ENCODE results near the gene TAS1R3. TPM values are rescaled to one million over a fixed set of nuclear protein-coding genes. Genes with fewer than 3 reads are reported as not detected.

TAS1R3 gene
- total and polyA plus RNA-seq, 3 donors from 2014 or later = 0.66 to 1.5 (median 1.5) TPM

DNA sequence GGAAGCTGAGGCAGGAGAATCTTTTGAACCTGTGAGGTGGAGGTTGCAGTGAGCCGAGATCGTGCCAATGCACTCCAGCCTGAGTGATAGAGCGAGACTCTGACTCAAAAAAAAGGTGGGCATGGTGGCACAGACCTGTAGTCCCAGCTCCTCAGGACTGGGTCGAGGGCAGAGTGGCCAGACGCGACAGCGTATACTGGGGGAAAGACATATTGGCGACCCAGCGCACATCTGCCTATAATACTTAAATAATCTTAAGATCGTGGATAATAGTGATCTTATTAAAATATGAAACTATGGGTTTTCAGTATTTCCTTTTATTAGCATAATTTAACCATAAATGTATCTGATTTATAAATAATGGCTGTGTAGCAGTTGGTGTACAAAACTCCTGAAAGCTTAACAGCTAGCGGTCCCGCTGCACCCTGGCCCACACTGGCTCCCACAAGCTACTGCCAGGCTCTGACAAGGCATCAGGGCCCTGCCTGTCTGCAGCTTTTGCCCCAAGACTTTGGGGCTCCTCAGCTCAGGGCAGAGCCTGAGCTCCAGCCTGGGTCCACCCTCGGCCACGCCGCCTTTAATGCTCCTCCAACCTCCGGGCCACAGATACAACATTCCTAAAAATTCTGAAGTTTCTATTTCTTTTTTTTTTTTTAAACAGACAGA lies 46.6 kb downstream of the TAS1R3 start:
- no peak overlapping the region for H3K27ac ChIP-seq
- intact Hi-C loops (cut with DNase I; ENCODE audit: low total_unique reads) = no loop called here
- H3K4me1 ChIP-seq = peaks cover 17% of the 10 kb centered on the region
- TF ChIP-seq POLR2A (IDR thresholded peaks at IDR 0.05) = no peak
- TF ChIP-seq CTCF (IDR thresholded peaks at IDR 0.05) = no peak
- WGBS, 2 donors = 94 to 95% methylated on average over 16 of the region's 16 CpGs
- no peaks in the 10 kb centered on the region for H3K36me3 ChIP-seq (ENCODE audit: low read depth, missing control alignments)
- no peak for DNase-seq
- H3K4me3 ChIP-seq = no peak overlapping the region
- H3K27me3 ChIP-seq = no peaks in the 10 kb centered on the region
- no peaks in the 10 kb centered on the region for H3K9me3 ChIP-seq

- 92 to 98% methylated on average over 11 to 16 of the region's 16 CpGs for WGBS, 2 donors
- TF ChIP-seq CTCF (IDR thresholded peaks at IDR 0.05) = no peak
- no peak for TF ChIP-seq POLR2A (IDR thresholded peaks at IDR 0.05)
- Histone ChIP-seq H3K9me3 (no peaks in the 10 kb centered on the region), H3K27ac (no peak overlapping the region), H3K27me3 (no peaks in the 10 kb centered on the region), H3K4me1 (peaks cover 4% of the 10 kb centered on the region), H3K4me3 (no peak overlapping the region), H3K36me3 (ENCODE audit: low read depth, missing control alignments) (no peaks in the 10 kb centered on the region)
- intact Hi-C loops (cut with DNase I; ENCODE audit: low total_unique reads) = no loop called here
- DNase-seq = no peak
Observed at GRCh38 chr1:1380860-1381259, 49.8 kb downstream of the TAS1R3 start.

DNA sequence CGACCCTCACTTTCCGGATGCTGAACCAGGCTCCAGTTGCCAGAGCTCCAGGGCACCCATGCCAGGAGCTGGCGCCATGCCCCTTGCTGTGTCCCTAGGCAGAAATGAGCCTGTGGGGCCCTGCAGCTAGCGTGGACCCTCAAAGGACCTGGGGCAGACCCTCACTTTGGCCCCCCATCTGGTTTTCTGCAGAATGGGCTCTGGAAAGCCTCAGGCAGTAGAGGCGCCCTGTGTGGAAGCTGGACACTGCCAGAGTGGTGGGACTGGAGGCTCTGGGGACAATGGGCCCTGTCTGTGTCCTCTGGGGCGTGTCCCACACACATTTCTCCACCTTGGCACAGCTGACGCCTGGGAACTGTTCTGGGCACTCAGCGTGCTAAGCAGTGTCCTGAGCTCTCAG lies 50.2 kb downstream of the TAS1R3 start:
- no peak for DNase-seq
- no peaks in the 10 kb centered on the region for H3K4me1 ChIP-seq
- intact Hi-C loops (cut with DNase I; ENCODE audit: low total_unique reads) = no loop called here
- H3K27ac ChIP-seq = no peak overlapping the region
- no peak overlapping the region for H3K4me3 ChIP-seq
- H3K36me3 ChIP-seq (ENCODE audit: low read depth, missing control alignments) = no peaks in the 10 kb centered on the region
- 81 to 82% methylated on average over 6 to 8 of the region's 8 CpGs for WGBS, 2 donors
- H3K9me3 ChIP-seq = no peaks in the 10 kb centered on the region
- no peak for TF ChIP-seq CTCF (IDR thresholded peaks at IDR 0.05)
- H3K27me3 ChIP-seq = no peaks in the 10 kb centered on the region

Small RNA genes within 50 kb of the gene (microRNA-seq; reads per million reads assigned to microRNA genes)
- gene MIR6726 (ENCODE audit: borderline number of aligned reads in 2 of 2, borderline replicate concordance in 1 of 2) (0 to 1.4 reads per million in 2 donors), gene MIR6727 (ENCODE audit: borderline number of aligned reads in 2 of 2, borderline replicate concordance in 1 of 2) (0 reads per million in 2 donors), gene MIR6808 (ENCODE audit: borderline number of aligned reads in 2 of 2, borderline replicate concordance in 1 of 2) (0 reads per million in 2 donors)

Small RNA genes within 50 kb of the gene (small RNA-seq; reads per million reads assigned to genes)
- gene MIR6726 = 0 reads per million in 2 donors

Other genes with a start within 250 kb of the TAS1R3 start
- 10 to 100 TPM; 50.7 to 68.3 TPM for gene C1orf159, start 215.2 kb upstream of the TAS1R3 start, total RNA-seq
- 40.7 TPM for gene C1orf159, start 215.2 kb upstream of the TAS1R3 start, polyA plus RNA-seq (ENCODE audit: insufficient read depth, low read depth, low replicate concordance)
- 10 to 100 TPM; 20.4 to 58.0 TPM for gene TTLL10, start 157.4 kb upstream of the TAS1R3 start, total RNA-seq
- 44.9 TPM for gene TTLL10, start 157.4 kb upstream of the TAS1R3 start, polyA plus RNA-seq (ENCODE audit: insufficient read depth, low read depth, low replicate concordance)
- gene TNFRSF18, start 124.7 kb upstream of the TAS1R3 start, total RNA-seq = not detected
- gene TNFRSF18, start 124.7 kb upstream of the TAS1R3 start, polyA plus RNA-seq (ENCODE audit: insufficient read depth, low read depth, low replicate concordance) = 0.67 TPM
- 1 to 10 TPM in 1 of 2 donors, under 1 TPM in 1; 0.87 to 1.4 TPM for gene TNFRSF4, start 117.1 kb upstream of the TAS1R3 start, total RNA-seq
- 0.80 TPM for gene TNFRSF4, start 117.1 kb upstream of the TAS1R3 start, polyA plus RNA-seq (ENCODE audit: insufficient read depth, low read depth, low replicate concordance)
- 100 to 1,000 TPM; 146 to 158 TPM for gene SDF4, start 99.3 kb upstream of the TAS1R3 start, total RNA-seq
- gene SDF4, start 99.3 kb upstream of the TAS1R3 start, polyA plus RNA-seq (ENCODE audit: insufficient read depth, low read depth, low replicate concordance) = 167 TPM
- 10 to 100 TPM; 26.1 to 37.3 TPM for gene B3GALT6, start 99.0 kb upstream of the TAS1R3 start, total RNA-seq
- 8.5 TPM for gene B3GALT6, start 99.0 kb upstream of the TAS1R3 start, polyA plus RNA-seq (ENCODE audit: insufficient read depth, low read depth, low replicate concordance)
- 1 to 10 TPM; 4.7 to 7.7 TPM for gene C1QTNF12, start 84.6 kb upstream of the TAS1R3 start, total RNA-seq
- gene C1QTNF12, start 84.6 kb upstream of the TAS1R3 start, polyA plus RNA-seq (ENCODE audit: insufficient read depth, low read depth, low replicate concordance) = 2.7 TPM
- gene UBE2J2, start 57.4 kb upstream of the TAS1R3 start, total RNA-seq = 100 to 1,000 TPM; 133 to 139 TPM
- gene UBE2J2, start 57.4 kb upstream of the TAS1R3 start, polyA plus RNA-seq (ENCODE audit: insufficient read depth, low read depth, low replicate concordance) = 203 TPM
- gene SCNN1D, start 50.8 kb upstream of the TAS1R3 start, total RNA-seq = 10 to 100 TPM; 49.9 to 58.7 TPM
- gene SCNN1D, start 50.8 kb upstream of the TAS1R3 start, polyA plus RNA-seq (ENCODE audit: insufficient read depth, low read depth, low replicate concordance) = 21.0 TPM
- 10 to 100 TPM; 53.0 to 62.7 TPM for gene ACAP3, start 23.4 kb upstream of the TAS1R3 start, total RNA-seq
- gene ACAP3, start 23.4 kb upstream of the TAS1R3 start, polyA plus RNA-seq (ENCODE audit: insufficient read depth, low read depth, low replicate concordance) = 16.8 TPM
- gene PUSL1, start 22.7 kb upstream of the TAS1R3 start, total RNA-seq = 10 to 100 TPM; 35.4 to 39.0 TPM
- 12.4 TPM for gene PUSL1, start 22.7 kb upstream of the TAS1R3 start, polyA plus RNA-seq (ENCODE audit: insufficient read depth, low read depth, low replicate concordance)
- 100 to 1,000 TPM; 220 to 232 TPM for gene INTS11, start 6.6 kb upstream of the TAS1R3 start, total RNA-seq
- 213 TPM for gene INTS11, start 6.6 kb upstream of the TAS1R3 start, polyA plus RNA-seq (ENCODE audit: insufficient read depth, low read depth, low replicate concordance)
- gene CPTP, start 6.5 kb upstream of the TAS1R3 start, total RNA-seq = 10 to 100 TPM; 64.4 to 82.3 TPM
- 129 TPM for gene CPTP, start 6.5 kb upstream of the TAS1R3 start, polyA plus RNA-seq (ENCODE audit: insufficient read depth, low read depth, low replicate concordance)
- gene DVL1, start 18.1 kb downstream of the TAS1R3 start, total RNA-seq = 100 to 1,000 TPM; 169 to 183 TPM
- gene DVL1, start 18.1 kb downstream of the TAS1R3 start, polyA plus RNA-seq (ENCODE audit: insufficient read depth, low read depth, low replicate concordance) = 65.8 TPM
- gene MXRA8, start 27.3 kb downstream of the TAS1R3 start, total RNA-seq = 100 to 1,000 TPM in 1 of 2 donors, 10 to 100 TPM in 1; 60.2 to 102 TPM
- gene MXRA8, start 27.3 kb downstream of the TAS1R3 start, polyA plus RNA-seq (ENCODE audit: insufficient read depth, low read depth, low replicate concordance) = 63.3 TPM
- gene AURKAIP1, start 43.9 kb downstream of the TAS1R3 start, total RNA-seq = 100 to 1,000 TPM; 224 to 328 TPM
- gene AURKAIP1, start 43.9 kb downstream of the TAS1R3 start, polyA plus RNA-seq (ENCODE audit: insufficient read depth, low read depth, low replicate concordance) = 313 TPM
- 100 to 1,000 TPM; 204 to 209 TPM for gene CCNL2, start 68.1 kb downstream of the TAS1R3 start, total RNA-seq
- gene CCNL2, start 68.1 kb downstream of the TAS1R3 start, polyA plus RNA-seq (ENCODE audit: insufficient read depth, low read depth, low replicate concordance) = 90.9 TPM
- gene MRPL20, start 76.0 kb downstream of the TAS1R3 start, total RNA-seq = 100 to 1,000 TPM; 104 to 123 TPM
- gene MRPL20, start 76.0 kb downstream of the TAS1R3 start, polyA plus RNA-seq (ENCODE audit: insufficient read depth, low read depth, low replicate concordance) = 110 TPM
- 10 to 100 TPM; 10.4 to 14.7 TPM for gene ANKRD65, start 90.0 kb downstream of the TAS1R3 start, total RNA-seq
- gene ANKRD65, start 90.0 kb downstream of the TAS1R3 start, polyA plus RNA-seq (ENCODE audit: insufficient read depth, low read depth, low replicate concordance) = 10.0 TPM
- gene VWA1, start 104.4 kb downstream of the TAS1R3 start, total RNA-seq = 10 to 100 TPM; 64.0 to 90.6 TPM
- 46.6 TPM for gene VWA1, start 104.4 kb downstream of the TAS1R3 start, polyA plus RNA-seq (ENCODE audit: insufficient read depth, low read depth, low replicate concordance)
- gene ATAD3C, start 118.4 kb downstream of the TAS1R3 start, total RNA-seq = 1 to 10 TPM; 1.3 to 3.0 TPM
- 1.5 TPM for gene ATAD3C, start 118.4 kb downstream of the TAS1R3 start, polyA plus RNA-seq (ENCODE audit: insufficient read depth, low read depth, low replicate concordance)
- 10 to 100 TPM; 46.3 to 55.6 TPM for gene ATAD3B, start 140.5 kb downstream of the TAS1R3 start, total RNA-seq
- 19.1 TPM for gene ATAD3B, start 140.5 kb downstream of the TAS1R3 start, polyA plus RNA-seq (ENCODE audit: insufficient read depth, low read depth, low replicate concordance)
- gene ATAD3A, start 180.9 kb downstream of the TAS1R3 start, total RNA-seq = 10 to 100 TPM; 35.7 to 37.4 TPM
- 22.0 TPM for gene ATAD3A, start 180.9 kb downstream of the TAS1R3 start, polyA plus RNA-seq (ENCODE audit: insufficient read depth, low read depth, low replicate concordance)
- gene TMEM240, start 209.3 kb downstream of the TAS1R3 start, total RNA-seq = 1 to 10 TPM; 3.6 to 6.3 TPM
- gene TMEM240, start 209.3 kb downstream of the TAS1R3 start, polyA plus RNA-seq (ENCODE audit: insufficient read depth, low read depth, low replicate concordance) = 4.3 TPM
- 100 to 1,000 TPM; 146 to 158 TPM for gene SSU72, start 243.6 kb downstream of the TAS1R3 start, total RNA-seq
- gene SSU72, start 243.6 kb downstream of the TAS1R3 start, polyA plus RNA-seq (ENCODE audit: insufficient read depth, low read depth, low replicate concordance) = 67.0 TPM

All from testis (tissue), 3 donors.